NOMO-1 treated with dmso at 0.1 percent for 144 hours (cell line): ENCODE data around the gene STXBP6.
"Not testable (repeated sequence)": the region's sequence is repeated elsewhere in the genome, so short reads cannot be mapped to it uniquely, and the experiment has no call there.

Source experiments
- DNase-seq: peaks from one replicate; lab custom pipeline; 2025; ENCODE audit not compliant: unreplicated experiment; lab: John Stamatoyannopoulos, UW

Gene STXBP6

DNA sequence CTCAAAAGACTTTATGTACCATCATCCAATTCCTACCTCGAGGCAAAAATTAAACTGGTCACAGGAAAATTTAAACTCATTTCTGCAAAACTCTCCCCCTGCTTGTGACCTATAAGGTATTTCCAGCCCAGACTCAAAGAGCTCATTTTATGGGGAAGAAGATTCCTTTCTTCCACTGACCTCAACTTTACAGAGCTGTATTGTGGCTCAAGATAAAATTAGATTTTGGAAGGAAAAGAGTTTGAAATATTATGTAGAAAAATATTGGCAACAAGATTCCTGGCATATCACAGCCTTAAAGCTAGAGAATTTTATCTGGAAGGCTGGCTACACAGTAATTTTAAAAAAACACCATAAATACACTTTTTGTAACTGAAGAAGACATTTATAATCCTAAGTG is 91.7 kb downstream of the STXBP6 start:
- DNase-seq = no peak

DNA sequence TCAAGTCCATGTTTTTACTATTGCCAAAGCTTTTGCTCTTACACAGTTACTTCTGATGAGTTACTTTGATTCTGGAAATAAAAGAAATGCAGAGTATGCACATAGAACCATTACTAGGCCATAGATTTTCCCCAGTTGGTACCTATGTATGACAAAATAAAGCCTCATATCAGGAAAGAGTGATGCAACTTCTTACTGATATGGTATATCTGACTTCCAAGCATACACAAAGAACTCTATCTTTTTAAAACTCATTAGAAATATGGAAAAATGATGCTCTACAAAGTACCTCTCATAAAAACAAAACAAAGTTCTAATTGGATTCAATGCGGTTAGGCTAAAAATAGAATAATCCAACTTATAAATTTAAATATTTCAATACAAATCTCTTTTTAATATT is 92.1 kb downstream of the STXBP6 start:
- no peak for DNase-seq

DNA sequence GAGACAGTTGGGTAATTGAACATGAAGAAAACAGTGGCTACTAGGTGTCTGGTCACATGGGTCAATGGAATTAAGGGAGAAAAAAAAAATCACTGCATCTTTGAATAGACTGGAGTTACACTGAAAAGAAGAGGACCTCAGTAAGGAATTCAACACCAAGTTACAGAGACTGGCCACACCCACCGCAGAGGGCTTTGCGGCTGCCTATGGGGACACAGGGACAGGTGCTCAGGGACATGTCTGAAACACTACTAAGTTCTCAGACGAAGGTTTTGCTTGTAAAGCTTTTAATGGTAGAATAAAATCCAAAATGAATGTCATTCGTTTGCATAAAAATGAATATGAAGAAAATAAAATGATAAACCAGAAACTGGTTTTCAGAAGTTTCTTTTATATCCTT is 93.8 kb downstream of the STXBP6 start:
- no peak for DNase-seq

DNA sequence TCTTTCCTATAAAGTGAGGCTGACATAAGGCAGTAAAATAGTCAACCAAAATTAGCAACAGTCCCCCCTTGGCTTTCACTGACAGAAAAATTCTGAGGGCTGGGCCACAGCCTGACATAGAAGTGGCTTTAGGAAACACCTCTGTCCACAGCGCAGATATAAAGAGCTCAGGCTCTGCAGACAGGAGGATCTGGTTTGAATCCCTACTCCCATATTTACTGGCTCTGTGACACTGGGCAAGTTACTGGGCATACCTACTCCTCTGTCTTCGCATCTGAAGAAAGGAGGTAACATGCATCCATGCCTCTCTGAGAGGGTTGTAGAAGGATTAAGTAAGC is 95.3 kb downstream of the STXBP6 start:
- no peak for DNase-seq

DNA sequence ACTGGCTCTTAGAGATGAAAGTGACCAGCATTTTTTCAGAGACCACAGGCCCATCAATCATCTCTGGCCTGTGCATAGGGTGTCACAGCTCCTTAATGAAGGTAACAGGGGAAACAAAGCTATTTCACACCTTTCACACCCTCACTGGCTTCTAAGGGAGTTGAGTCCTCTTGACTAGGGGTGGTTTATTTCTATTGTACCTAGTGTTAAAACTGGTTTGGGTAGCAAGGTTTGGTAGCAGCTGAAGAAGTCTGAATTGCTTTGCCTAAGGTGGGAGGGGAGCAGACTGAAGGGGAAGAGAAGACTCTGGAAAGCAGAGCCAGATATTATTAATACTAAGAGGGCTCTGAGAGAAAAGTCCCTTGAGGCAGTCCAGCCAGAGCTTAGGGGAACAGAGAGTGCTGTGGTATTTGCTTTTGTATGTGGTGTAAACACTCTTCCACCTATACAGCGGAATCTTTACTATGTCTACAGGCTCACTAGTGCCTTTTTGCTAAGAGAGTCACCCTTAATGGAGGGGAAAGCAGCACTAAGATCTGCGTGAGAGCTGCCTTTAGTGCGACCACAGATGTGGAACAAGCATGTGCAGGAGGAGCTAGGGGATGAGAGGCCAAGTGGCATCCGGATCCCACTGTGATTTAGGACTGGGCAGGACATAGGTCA is 95.8 kb downstream of the STXBP6 start:
- DNase-seq = no peak

DNA sequence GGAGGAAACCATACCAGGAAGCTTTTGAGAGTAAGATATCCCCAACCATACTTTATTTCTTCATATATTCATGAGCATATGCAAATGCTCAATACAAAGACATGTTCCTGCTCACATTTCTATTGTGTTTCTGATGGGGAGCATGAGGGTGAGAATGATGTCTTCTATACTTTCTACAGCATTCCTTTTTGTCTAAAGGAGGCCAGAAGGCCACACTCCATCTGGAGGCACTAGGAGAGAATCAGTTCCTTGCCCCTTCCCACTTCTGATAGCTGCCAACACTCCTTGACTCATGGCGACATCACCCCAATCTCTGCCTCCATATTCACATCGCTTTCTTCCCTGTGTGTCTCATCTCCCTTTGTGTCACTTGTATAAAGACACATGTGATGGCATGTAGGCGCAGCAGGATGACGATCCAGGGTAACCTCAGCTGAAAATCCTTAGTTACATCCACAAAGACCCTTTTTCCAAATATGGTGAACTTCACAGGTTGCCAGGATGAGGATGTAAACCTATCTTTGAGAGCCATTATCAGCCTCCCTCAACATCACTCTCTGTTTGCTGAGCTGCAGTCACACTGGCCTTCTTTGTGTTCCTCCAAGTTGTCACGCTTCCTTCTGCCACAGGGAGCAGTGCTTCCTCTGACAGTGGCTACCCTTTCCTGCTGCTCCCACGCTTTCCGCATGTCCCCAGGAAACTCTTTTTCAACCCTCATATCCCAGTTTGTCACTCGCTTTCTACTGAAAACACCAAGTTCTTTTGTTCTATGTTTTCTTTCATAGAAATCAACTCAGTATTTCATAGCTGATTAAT is 96.9 kb downstream of the STXBP6 start:
- no peak for DNase-seq

DNA sequence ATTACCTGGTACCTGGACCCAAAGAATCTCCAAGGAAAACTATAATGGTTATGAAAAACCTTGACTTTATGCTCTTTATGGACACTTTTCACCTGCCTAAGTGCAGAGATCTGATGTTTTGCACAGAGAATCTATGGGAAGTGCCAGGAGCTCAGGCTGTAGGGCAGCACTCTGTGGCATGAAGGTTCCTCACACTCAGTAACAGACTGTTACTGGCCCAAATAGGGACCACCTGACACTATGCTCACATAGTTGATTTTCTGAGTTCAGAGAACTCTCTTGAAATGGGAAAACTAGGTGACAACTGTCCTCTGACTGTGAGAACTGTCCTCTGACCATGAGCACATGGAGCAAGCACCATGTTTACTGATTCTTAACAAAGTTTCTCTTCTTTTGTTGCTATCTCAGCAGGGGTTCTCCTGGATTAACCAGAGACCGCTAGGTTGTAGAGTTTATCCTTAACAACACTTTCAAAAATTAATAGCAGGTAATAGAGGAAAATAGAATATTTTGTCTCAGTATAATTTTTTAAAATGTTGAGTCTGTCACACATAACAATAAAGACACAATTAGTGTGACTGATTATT is 101.6 kb downstream of the STXBP6 start:
- no peak for DNase-seq

DNA sequence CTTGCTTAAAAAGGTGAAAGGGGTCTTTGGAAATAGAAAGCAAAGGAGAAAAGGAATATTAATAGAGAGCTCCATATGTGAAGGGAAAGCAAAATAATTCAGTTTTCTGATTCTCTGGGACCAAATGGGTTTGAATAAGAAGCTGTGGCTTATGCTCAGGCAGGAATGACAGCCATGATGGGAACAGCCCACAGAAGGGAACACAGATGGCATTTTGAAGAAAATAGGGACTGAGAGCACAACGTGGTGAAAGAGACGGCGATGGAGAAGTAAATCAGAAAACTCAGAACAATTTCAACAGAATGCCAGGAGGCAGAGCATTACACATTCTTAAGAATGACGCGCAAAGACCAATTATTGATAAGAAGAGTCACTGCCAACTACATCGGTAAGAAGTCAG is 102.8 kb downstream of the STXBP6 start:
- no peak for DNase-seq

DNA sequence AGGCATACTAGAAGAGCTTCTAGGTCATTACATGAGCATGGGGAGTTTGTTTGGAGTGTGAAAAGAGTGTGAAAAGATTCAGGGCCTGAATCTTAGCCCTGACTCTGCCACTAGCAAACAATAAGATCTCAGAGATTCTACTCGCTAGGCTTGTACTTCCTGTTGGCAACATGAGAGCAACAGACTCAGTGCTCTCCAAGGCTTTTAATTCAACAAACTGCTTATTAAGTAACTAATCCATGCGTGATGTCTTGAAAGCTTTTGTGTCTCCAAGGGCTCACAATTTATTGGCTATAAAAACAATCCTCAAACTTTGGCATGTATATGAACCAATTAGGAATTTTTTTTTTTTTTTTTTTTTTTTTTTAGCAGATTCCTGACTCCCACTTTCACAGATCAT is 105.1 kb downstream of the STXBP6 start:
- DNase-seq = no peak

DNA sequence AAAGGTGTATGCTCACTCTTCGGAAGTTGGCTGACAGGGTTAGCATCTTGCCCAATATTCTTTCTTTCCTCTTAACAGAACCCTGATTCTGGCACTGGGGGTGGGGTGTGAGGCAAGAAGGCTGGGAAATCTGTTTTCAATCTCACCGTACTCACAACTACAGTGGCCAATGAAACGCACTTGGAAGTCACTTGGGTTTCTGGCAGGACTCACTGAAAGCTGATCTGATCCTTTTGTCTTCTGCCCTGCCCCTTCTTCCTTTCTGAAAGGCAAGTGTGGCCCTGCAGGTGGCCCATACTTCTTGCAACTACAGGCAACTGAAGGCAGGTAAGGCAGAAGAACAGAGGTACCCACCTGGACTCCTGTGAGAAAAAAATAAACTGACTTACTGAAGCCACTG is 106.9 kb downstream of the STXBP6 start:
- DNase-seq = no peak

DNA sequence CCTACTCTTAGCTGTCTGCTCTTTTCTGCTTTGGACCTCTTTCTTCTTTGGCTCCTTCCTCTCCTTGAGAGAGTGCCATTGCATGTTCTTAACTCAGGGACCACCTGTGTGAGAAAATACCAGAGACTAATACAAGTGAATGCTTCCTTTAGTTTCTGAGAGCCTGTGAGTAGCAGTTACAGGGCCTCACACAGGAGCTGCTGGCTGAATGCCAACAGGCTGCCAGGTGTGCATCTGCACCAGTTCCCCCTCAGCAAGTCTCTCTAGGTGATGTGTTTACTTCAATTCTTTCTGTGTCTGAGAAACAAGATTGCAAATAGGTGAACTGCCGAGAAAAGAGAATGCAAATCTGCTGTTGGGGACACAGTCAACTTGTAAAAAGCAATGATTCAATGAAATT is 108.2 kb downstream of the STXBP6 start:
- DNase-seq = no peak

DNA sequence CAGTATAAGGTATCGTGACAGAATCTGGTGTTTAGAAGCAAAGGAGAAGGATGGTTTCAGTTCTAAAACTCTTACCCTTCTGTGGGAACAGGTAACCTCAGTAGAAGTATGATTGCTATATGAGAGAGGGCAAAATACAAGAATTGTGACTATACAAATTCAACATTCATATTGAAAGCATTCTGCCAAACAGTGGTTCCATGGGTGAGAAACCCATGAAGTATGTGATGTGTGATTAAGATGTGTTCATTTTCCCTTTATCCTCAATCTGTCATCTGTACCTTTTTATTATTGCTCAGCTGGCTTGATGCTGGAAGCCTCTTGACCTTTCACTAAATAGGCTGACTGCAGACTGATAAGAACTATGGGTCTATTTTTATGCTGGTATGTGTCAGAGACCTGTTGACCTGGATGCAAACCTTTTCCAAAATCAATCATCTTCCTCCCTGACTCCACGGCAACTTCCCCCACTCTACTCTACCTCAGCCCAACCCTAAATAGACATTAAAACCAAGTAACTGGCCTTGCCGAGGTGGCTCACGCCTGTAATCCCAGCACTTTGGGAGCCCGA is 109.6 kb downstream of the STXBP6 start:
- no peak for DNase-seq

DNA sequence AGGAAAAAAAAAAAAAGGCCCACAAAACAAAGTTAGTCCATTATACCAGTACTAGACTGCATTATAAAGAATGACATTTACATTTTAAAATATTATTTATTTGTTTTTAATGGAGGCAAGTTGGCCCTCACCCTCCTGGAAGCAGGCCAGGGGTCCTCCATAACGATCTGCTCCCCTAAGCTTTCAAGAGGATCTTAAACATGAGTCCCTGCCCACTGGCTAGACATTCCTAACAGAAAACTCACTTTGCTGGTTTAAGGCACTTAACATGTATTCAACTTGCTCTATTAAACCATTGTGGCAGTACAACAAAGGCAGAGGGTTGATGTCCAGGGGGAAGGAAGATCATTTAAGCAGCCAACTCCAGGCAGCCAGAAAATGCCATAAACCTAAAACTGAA is 111.4 kb downstream of the STXBP6 start:
- DNase-seq = no peak

DNA sequence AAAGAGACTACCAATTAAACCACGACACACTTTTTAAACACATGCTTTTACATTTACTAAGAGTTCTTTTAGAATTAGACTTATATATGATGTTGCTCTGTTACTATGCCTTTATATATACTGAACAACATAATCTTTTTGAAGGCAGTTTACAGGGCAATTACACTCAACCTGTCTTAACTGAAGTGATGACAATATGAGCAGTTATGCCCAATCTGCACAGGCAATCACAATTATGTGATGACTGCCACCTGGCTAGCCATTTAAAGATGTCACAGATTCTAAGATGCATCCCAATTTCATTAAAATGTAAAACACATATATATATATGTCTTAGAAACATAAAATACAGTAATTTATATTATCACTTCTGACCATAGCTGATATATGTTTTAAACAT is 112.6 kb downstream of the STXBP6 start:
- no peak for DNase-seq

DNA sequence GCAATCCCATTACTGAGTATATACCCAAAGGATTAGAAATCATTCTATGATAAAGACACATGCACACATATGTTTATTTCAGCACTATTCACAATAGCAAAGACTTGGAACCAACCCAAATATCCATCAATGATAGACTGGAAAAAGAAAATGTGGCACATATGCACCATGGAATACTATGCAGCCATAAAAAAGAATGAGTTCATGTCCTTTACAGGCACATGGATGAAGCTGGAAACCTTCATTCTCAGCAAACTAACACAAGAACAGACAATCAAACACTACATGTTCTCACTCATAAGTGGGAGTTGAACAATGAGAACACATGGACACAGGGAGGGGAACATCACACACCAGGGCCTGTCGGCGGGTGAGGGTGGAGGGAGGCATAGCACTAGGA is 113.2 kb downstream of the STXBP6 start:
- DNase-seq = not testable (repeated sequence)

DNA sequence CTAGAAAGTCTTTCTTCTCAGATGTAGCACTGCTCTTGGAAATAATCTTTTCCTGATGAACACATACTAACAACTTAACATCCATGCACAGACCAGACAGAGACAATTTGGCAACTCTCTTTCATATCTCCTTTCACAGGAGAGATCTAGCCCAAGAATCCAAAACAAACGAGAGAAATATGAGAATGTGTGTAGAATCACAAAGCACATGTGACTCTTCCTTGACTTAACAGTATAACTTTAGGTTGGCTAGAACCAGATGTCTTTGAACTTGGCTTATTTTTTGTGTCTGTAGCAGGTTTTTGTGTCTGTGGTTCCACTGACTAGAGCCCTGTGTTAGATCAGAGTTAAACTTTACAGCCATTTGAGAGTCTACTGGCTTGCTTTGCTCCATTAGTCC is 114.2 kb downstream of the STXBP6 start:
- DNase-seq = no peak

DNA sequence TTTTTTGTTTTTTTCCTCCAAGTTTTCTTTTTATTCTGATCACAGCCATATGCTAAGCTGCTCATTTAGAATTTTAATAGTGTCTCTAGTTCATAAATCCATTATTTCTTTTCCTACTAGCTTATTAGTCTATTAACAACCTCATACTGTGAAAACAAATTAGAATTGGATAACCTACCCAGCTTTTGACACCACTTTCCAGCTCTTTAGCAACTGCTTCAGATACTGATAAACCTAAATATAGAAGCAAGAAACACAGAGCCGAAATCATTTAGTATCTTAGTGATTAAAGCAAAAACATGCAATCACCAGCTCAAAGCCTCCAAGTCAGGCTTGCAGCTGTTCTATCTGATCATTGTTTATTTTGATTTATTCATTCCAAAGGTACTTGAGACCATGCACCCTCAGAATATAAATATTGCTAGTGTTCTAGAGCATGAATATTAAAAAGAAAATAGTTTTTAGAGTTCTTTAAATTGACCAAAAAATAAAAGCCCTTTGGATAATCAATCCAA is 121.5 kb downstream of the STXBP6 start:
- DNase-seq = no peak

DNA sequence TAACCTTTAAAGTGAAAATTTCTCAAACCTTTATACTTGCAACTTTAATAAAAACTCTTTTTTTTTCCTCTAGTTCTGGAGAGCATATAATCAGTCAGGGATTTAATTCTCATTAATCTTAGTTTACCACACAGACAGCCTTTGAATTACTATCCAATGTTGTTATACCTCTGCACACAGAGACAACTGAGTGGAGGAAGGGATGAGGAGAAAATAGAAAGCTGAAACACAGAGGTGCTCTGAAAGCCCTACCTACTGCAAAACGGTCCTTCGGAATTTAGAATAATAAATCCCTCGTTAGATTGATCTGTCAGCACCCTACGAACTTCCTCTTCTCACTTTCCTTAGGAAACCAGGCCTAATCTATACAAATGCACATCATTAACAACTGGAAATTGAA is 122.1 kb downstream of the STXBP6 start:
- no peak for DNase-seq

DNA sequence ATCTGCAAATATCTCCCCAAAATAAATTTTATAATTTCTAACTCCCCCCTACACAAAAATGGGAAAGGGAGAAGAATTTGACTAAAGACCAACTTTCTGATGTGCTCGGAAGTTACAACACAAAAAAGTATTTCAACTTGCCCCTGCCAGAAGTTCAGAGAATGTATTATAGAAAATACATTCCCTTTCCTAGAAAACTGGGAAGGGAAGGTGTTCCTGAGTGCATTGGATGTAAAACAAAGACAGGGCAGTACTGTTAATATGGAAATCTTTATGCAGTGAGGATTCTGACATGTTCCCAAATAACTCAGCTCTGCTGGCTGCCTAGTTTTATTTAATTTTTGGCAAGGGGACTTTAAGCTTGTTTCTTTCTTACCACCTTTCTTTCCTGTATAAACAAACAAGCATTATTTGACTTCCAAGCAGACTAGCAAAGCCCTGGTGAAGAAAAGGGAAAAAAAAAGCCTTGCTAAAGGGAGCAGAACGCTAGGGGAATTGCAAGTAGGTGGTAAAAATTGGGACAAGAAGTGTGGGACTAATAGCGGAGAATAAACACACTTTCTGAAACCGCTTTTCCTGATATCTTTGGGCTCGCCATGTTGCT is 124.1 kb downstream of the STXBP6 start:
- DNase-seq = no peak

DNA sequence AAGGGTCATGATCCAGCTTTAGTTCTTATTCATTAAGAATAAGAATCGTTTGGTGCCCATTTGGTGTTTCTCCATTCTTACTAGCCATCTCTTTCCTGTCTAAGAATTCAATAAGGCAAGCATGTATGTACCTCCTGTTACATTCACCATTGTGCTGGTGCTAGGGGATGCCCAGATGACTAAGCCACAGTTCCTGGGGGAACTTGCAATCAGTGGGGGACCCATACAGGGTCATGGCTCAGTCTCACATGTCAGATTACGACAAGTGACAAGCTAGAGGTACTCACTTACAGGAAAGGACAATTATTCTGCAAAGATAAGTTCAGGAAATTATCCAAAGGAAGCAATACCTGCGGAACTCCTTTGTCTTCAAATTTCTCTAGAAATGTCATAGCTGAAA is 125.4 kb downstream of the STXBP6 start:
- no peak for DNase-seq

DNA sequence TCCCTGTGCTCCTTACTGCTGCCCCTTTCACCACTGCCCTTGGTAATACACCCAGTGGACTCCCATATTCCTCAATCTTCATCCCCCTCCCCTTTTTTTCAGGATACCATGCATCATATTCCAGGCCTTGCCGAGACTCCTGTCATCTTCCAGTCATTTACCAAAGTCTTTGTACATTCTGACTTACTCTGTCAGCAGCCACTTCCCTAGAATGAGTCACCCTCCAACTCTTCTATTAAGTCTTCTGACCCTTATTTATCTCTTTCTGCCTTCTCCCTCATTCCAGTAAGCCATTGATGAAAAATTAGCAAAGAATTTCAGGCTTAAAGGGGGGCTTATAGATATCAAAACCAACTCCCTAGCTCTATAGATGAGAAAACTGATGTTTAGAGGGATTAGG is 128.0 kb downstream of the STXBP6 start:
- DNase-seq = no peak
